ENCODE data around the gene LYSMD3.

DNA sequence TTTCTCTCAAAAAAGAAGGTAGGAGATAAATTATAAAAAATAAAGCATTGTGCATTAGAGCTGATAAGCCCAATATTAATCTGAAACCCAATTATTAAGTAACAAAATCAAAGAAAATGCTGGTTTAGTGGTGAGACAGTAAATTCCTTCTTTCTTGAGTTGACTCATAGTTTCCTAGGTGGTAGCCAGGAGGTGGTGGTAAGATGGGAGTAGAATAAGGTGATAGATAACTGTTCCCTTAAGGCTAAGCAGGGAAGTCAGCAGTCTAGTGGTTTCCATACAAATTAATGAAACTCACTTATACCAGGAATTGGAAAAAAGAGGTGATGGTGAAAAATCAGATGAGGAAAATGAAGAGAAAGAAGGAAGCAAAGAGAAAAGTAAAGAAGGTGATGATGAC lies 23.2 kb downstream of the LYSMD3 start:
- TF ChIP-seq, protein P1, sequence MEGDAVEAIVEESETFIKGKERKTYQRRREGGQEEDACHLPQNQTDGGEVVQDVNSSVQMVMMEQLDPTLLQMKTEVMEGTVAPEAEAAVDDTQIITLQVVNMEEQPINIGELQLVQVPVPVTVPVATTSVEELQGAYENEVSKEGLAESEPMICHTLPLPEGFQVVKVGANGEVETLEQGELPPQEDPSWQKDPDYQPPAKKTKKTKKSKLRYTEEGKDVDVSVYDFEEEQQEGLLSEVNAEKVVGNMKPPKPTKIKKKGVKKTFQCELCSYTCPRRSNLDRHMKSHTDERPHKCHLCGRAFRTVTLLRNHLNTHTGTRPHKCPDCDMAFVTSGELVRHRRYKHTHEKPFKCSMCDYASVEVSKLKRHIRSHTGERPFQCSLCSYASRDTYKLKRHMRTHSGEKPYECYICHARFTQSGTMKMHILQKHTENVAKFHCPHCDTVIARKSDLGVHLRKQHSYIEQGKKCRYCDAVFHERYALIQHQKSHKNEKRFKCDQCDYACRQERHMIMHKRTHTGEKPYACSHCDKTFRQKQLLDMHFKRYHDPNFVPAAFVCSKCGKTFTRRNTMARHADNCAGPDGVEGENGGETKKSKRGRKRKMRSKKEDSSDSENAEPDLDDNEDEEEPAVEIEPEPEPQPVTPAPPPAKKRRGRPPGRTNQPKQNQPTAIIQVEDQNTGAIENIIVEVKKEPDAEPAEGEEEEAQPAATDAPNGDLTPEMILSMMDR (conservative IDR thresholded peaks at IDR 0.05; ENCODE audit: low read length): no peak
- TF ChIP-seq EZH2phosphoT487 (IDR thresholded peaks at IDR 0.05; ENCODE audit: borderline replicate concordance, low read depth, low read length): no peak

Data from OCI-LY7 (cell line).